Rectal smooth muscle tissue (tissue), 1 donor: Measurements from ENCODE around the gene AKTIP.
"Not testable (repeated sequence)": the region's sequence is repeated elsewhere in the genome, so short reads cannot be mapped to it uniquely, and the experiment has no call there.

Experiments
- H3K27ac ChIP-seq: one replicate; pipeline ENCODE4 v1.7.0; 2013; ENCODE audit warnings: low read depth, low read length, inconsistent platforms
- H3K27me3 ChIP-seq: one replicate; pipeline ENCODE4 v1.7.0; 2013; ENCODE audit warnings: low read length; ENCODE audit not compliant: control insufficient read depth, insufficient read depth
- H3K36me3 ChIP-seq: one replicate; pipeline ENCODE4 v1.7.0; 2013; ENCODE audit warnings: low read length; ENCODE audit not compliant: control insufficient read depth, insufficient read depth
- H3K4me1 ChIP-seq: one replicate; pipeline ENCODE4 v1.7.0; 2013; ENCODE audit warnings: low read length; ENCODE audit not compliant: control insufficient read depth, insufficient read depth
- H3K4me3 ChIP-seq: one replicate; pipeline ENCODE4 v1.7.0; 2013; ENCODE audit warnings: low read length
- H3K9ac ChIP-seq: one replicate; pipeline ENCODE4 v1.7.0; 2013; ENCODE audit warnings: low read length

Gene AKTIP

GRCh38 chr16:53502331-53503269 is at the start of gene AKTIP:
Gene AKTIP (minus strand): TSS chr16:53503209. CDS start chr16:53500259, 2,950 bp downstream.
- H3K27ac ChIP-seq = peak within 1 kb of the TSS; percentile 98
- H3K27me3 ChIP-seq = no peaks in the 10 kb centered on the region
- H3K4me1 ChIP-seq = peaks cover 24% of the 10 kb centered on the region
- peaks cover under 1% of the 10 kb centered on the region for H3K36me3 ChIP-seq
- H3K9ac ChIP-seq = peak within 1 kb of the TSS; percentile 66
- peak within 1 kb of the TSS; percentile 82 for H3K4me3 ChIP-seq

- Histone ChIP-seq H3K36me3 (no peaks in the 10 kb centered on the region), H3K27me3 (no peaks in the 10 kb centered on the region), H3K9ac (no peak overlapping the region), H3K4me1 (no peaks in the 10 kb centered on the region), H3K4me3 (no peak overlapping the region), H3K27ac (no peak overlapping the region)
Observed at GRCh38 chr16:53549970-53550690, 47.1 kb upstream of the AKTIP start.

- Histone ChIP-seq H3K27ac (no peak overlapping the region), H3K4me3 (no peak overlapping the region), H3K4me1 (no peaks in the 10 kb centered on the region), H3K27me3 (no peaks in the 10 kb centered on the region), H3K36me3 (no peaks in the 10 kb centered on the region), H3K9ac (no peak overlapping the region)
Observed at GRCh38 chr16:53546988-53547391, 44.0 kb upstream of the AKTIP start.

GRCh38 chr16:53545433-53545832 is 42.4 kb upstream of the AKTIP start:
- Histone ChIP-seq H3K4me3 (no peak overlapping the region), H3K27me3 (no peaks in the 10 kb centered on the region)

GRCh38 chr16:53542283-53542682 is 39.3 kb upstream of the AKTIP start:
- Histone ChIP-seq H3K27me3 (no peaks in the 10 kb centered on the region), H3K9ac (no peak overlapping the region), H3K4me1 (no peaks in the 10 kb centered on the region), H3K27ac (no peak overlapping the region), H3K36me3 (no peaks in the 10 kb centered on the region), H3K4me3 (no peak overlapping the region)

More at GRCh38 chr16:53545433-53545832, 42.4 kb upstream of the AKTIP start:
- Histone ChIP-seq H3K27ac (no peak overlapping the region), H3K9ac (no peak overlapping the region), H3K4me1 (no peaks in the 10 kb centered on the region), H3K36me3 (no peaks in the 10 kb centered on the region)

GRCh38 chr16:53541326-53541725 is 38.3 kb upstream of the AKTIP start:
- Histone ChIP-seq H3K4me3 (no peak overlapping the region), H3K9ac (no peak overlapping the region), H3K4me1 (no peaks in the 10 kb centered on the region), H3K27ac (no peak overlapping the region), H3K36me3 (no peaks in the 10 kb centered on the region), H3K27me3 (no peaks in the 10 kb centered on the region)

GRCh38 chr16:53539759-53540718 is 37.0 kb upstream of the AKTIP start:
- not testable (repeated sequence) for H3K9ac ChIP-seq, H3K36me3 ChIP-seq, H3K27ac ChIP-seq, H3K27me3 ChIP-seq, H3K4me1 ChIP-seq, H3K4me3 ChIP-seq

- H3K36me3 ChIP-seq, H3K27ac ChIP-seq, H3K27me3 ChIP-seq, H3K4me3 ChIP-seq, H3K9ac ChIP-seq, H3K4me1 ChIP-seq: not testable (repeated sequence)
Observed at GRCh38 chr16:53539346-53539745, 36.3 kb upstream of the AKTIP start.

- H3K36me3 ChIP-seq = no peaks in the 10 kb centered on the region
- H3K4me1 ChIP-seq = no peaks in the 10 kb centered on the region
- no peak overlapping the region for H3K4me3 ChIP-seq
- H3K27ac ChIP-seq = no peak overlapping the region
- no peak overlapping the region for H3K9ac ChIP-seq
- no peaks in the 10 kb centered on the region for H3K27me3 ChIP-seq
Observed at GRCh38 chr16:53537626-53538025, 34.6 kb upstream of the AKTIP start.

- Histone ChIP-seq H3K9ac (no peak overlapping the region), H3K4me3 (no peak overlapping the region), H3K27me3 (no peaks in the 10 kb centered on the region), H3K36me3 (no peaks in the 10 kb centered on the region), H3K4me1 (no peaks in the 10 kb centered on the region), H3K27ac (no peak overlapping the region)
Observed at GRCh38 chr16:53534206-53534605, 31.2 kb upstream of the AKTIP start.

GRCh38 chr16:53530741-53531140 is 27.7 kb upstream of the AKTIP start:
- Histone ChIP-seq H3K27me3 (no peaks in the 10 kb centered on the region), H3K4me1 (no peaks in the 10 kb centered on the region), H3K9ac (no peak overlapping the region), H3K27ac (no peak overlapping the region), H3K4me3 (no peak overlapping the region), H3K36me3 (no peaks in the 10 kb centered on the region)

GRCh38 chr16:53530046-53530445 is 27.0 kb upstream of the AKTIP start:
- H3K27ac ChIP-seq = no peak overlapping the region
- no peak overlapping the region for H3K4me3 ChIP-seq
- H3K27me3 ChIP-seq = no peaks in the 10 kb centered on the region
- H3K9ac ChIP-seq = no peak overlapping the region
- H3K36me3 ChIP-seq = no peaks in the 10 kb centered on the region
- H3K4me1 ChIP-seq = no peaks in the 10 kb centered on the region
